SIG-M5 treated with dmso at 0.1 percent for 504 hours (cell line): Measurements from ENCODE around the gene PDE5A.
"Not testable (repeated sequence)": the region's sequence is repeated elsewhere in the genome, so short reads cannot be mapped to it uniquely, and the experiment has no call there.

Source experiments
- DNase-seq: peaks from one replicate; lab custom pipeline; 2025; ENCODE audit not compliant: unreplicated experiment; lab: John Stamatoyannopoulos, UW

PDE5A gene

GRCh38 chr4:119628281-119629141 is at the start of gene PDE5A:
PDE5A (minus strand) TSS chr4:119628804; CDS start chr4:119628671, 133 bp downstream.
- DNase-seq: peak; percentile 80

- no peak for DNase-seq
Measured at GRCh38 chr4:119676101-119676500, 47.5 kb upstream of the PDE5A start.

DNA sequence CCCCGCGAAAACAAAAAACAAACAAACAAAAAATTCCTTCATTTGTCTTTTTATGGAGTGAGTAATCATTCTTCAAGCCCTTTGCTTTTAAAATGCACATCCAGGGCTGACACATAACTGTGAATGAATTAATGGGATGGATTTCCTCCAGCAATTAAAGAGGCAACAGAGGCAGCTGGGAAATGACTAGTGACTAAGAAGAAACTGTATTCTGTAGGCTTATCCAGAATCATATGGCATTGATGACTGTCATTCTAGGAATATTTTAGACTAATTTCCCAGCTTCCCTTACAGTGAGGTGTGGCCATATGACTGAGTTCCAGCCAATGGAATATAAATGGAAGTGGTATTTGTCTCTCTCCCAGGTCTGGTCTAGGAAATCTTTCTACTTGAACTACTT is 46.8 kb upstream of the PDE5A start:
- no peak for DNase-seq

DNA sequence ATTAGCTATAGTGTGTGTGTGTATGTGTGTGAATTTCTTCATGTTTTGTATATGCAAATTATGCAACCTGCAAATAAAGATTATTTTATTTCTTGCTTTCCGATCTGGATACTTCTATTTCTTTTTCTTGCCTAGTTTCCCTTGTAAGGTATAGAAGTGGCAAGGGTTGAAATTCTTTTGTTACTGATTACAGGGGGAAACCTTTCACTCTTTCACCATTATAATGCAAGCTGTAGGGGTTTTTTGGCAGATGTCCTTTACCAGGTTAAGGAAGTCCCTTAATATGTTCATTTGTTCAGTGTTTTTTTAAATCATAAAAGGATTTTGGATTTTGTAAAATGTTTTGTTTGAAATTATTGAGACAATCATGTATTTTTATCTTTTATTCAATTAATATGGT is 44.3 kb upstream of the PDE5A start:
- no peak for DNase-seq

DNA sequence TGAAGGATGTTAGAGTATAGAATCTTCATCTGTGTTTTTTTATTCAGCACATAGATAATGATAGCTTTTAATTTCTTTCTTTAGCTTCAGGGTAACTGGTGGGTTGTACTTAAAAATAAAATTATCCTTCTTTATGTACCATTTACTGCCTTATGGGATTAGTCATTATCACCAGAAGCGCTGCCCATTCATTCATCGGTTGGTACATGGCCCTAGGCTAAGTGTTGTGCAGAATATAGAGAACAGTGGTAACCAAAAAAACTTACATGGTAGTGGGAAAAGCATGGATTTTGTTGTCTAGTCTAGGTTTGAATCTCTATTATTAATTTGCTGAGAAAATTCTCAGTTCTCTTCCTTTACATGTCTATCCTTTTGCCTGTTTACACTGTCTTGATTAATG is 43.5 kb upstream of the PDE5A start:
- no peak for DNase-seq

GRCh38 chr4:119671205-119671604 is 42.6 kb upstream of the PDE5A start:
- DNase-seq: no peak

GRCh38 chr4:119667802-119668201 is 39.2 kb upstream of the PDE5A start:
- peak; percentile 19 for DNase-seq

GRCh38 chr4:119666653-119667091 is 38.1 kb upstream of the PDE5A start:
- DNase-seq: no peak

DNA sequence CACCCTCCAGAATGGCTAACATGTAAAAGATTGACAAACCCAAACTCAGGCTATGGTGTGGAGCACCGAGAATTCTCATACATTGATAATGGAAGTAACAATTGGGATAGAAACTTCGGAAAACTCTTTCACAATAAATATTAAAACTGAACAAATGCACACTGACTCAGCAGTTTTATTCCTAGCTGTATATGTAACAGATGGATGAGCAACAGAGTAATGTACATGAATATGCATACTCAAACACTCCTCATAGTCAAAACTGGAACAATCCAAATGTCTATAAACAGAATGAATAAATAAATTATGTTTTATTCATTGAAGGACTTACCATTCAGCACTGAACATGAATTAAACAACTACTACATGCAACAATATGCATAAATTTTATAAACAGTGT is 37.1 kb upstream of the PDE5A start:
- no peak for DNase-seq

- no peak for DNase-seq
Measured at GRCh38 chr4:119664168-119664907, 35.7 kb upstream of the PDE5A start.

- DNase-seq: no peak
Measured at GRCh38 chr4:119663160-119663788, 34.7 kb upstream of the PDE5A start.

- DNase-seq: not testable (repeated sequence)
Measured at GRCh38 chr4:119662612-119663011, 34.0 kb upstream of the PDE5A start.

GRCh38 chr4:119661231-119661630 is 32.6 kb upstream of the PDE5A start:
- DNase-seq: no peak

DNA sequence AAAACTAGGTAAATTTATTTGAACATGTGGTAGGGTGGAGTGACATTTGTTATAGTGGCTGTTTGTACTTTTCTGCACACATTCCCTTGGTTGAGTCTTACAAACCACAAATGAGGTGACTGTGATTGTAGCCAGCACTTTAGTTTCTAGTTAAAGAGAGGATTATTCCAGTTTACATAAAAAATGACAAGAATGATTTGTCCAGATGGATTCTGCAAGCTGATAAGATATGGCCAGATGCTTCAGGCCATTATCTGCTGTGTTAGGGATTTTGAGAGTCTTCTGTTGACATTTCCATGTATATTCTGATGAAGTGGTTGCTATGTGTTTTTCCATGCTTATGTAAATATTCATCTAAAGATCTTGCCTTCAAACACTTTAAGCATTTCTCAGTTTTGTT is 31.0 kb upstream of the PDE5A start:
- no peak for DNase-seq

GRCh38 chr4:119657111-119657611 is 28.6 kb upstream of the PDE5A start:
- DNase-seq: no peak

DNA sequence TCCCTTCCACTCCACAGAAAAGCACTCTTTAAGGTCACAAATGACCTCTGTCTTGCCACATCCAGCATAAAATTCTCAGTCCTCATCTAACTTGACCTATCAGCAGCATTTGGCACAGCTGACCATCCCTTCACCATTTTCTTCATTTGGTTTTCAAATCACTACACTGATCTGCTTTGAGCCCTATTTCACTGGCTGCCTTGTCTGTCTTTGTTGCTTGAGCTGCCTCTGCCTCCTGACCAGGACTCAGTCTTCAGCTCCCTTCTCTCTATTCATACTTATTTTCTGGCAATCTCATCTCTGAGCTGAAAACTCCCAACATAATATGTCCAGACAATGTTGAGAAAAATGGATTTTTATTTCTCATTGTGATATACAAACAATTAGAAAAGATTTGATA is 27.7 kb upstream of the PDE5A start:
- no peak for DNase-seq

DNA sequence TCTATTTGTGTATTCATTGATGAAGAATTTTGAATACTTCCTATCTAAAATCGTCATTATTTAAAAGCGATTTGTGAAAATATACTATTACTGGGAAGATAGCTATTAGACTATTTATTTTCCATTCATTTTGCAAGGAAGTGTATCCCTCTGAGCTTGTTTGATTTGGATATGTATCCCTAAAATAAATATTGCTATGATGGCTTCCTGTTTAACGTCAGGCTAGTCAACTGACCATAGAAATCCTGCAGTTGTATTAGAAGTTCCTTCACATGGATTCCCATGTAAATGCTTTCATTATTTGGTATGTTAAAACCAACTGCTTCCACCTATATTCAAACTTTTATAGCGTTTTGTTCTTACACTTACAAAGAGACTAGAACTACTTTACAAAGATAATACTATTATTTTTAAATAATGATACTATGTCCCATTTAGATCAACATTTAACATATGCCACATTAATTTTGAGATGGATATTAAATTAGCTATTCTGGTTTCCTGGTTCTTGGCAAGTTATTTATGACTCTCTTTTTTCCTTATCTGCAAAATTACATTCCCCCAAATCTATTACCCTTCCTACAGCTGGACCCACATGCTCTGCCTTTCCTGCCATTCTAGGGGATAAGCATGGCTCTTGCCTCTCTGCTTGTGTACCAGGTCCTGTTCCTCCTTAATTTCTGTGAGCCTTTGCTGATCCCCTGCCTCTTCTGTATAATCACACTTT is 26.7 kb upstream of the PDE5A start:
- DNase-seq: no peak

DNA sequence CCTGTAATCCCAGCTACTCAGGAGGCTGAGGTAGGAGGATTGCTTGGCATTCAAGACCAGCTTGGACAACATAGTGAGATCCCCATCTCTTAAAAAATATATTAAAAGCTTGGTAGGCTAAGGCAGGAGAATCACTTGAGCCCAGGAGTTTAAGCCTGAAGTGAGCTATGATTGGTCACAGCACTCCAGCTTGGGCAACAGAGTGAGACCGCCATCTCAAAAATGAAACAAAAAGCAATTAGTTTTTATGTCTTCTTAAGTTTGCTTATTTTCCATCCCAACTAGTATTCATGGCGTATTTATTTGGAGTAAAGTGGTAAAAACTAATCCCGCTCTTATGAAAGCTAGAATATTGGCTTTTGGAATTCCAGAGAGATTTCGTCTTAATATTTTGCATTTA is 25.4 kb upstream of the PDE5A start:
- no peak for DNase-seq

DNA sequence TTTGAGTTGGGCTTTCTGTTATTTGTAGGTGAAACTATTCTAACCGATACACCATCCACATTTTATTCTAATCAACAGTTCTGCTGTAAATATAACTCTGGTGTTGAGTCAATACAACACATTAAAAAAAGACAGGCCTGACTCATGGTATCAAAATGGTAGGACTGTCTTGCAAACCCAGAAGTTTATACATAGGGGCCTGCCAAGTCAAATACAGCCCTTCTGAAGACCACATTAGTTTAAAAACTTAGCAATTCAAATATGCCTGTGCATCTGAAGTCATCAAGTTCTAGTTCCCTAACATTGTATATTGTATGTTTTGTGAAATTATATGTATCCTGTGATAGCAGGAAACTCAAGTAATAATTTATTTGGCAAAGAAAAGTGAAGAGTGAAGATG is 24.4 kb upstream of the PDE5A start:
- no peak for DNase-seq

- DNase-seq: no peak
Measured at GRCh38 chr4:119648398-119648797, 19.8 kb upstream of the PDE5A start.

DNA sequence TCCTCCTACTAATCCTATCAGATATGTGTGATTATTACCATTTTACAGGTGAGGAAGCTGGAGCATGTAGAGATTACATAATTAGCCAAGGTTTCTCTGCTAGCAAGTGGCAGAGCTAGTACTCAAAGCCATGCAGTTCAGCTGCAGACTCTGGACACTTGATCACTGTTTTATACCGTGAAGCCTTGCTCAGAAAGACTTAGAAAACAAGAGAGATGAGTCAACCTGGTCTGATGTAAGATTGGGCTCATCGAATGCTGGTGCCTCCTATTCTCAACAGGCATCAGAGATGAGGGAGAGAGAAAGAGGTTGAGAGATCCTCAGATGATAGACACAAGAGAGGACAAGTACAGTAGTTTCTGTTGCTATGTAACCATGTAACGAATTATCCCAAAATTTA is 19.0 kb upstream of the PDE5A start:
- no peak for DNase-seq
